Motor neuron (in vitro differentiated cells): ENCODE data around the gene AGBL3. TPM values are rescaled to one million over a fixed set of nuclear protein-coding genes. Genes with fewer than 3 reads are reported as not detected.
"Not testable (repeated sequence)": the region's sequence is repeated elsewhere in the genome, so short reads cannot be mapped to it uniquely, and the experiment has no call there.

Experiments
- ATAC-seq, 8 experiments: fragments of 200-7000 bp; cut with Tn5 transposase; replicated peaks in 6 of 8; 2 replicates each; pipeline ENCODE4 v1.8.0; 2021; ENCODE audit warnings: mild to moderate bottlenecking in 8 of 8, moderate library complexity in 8 of 8
- H3K27ac ChIP-seq, 2 donors: fragments of 250-450 bp; sonication (Bioruptor Pico); 2 replicates each; pipeline ENCODE4 v1.9.0; 2021; ENCODE audit warnings: antibody characterized with exemption in 2 of 2, mild to moderate bottlenecking in 2 of 2, moderate library complexity in 1 of 2
- H3K4me1 ChIP-seq, 2 donors: fragments of 250-450 bp; sonication (Bioruptor Pico); replicated peaks in 1 of 2; 2 replicates each; pipeline ENCODE4 v1.6.1; 2021; ENCODE audit warnings: antibody characterized with exemption in 2 of 2, mild to moderate bottlenecking in 2 of 2, moderate library complexity in 1 of 2
- H3K4me3 ChIP-seq, 5 donors: fragments of 250-450 bp; sonication (Bioruptor Pico); 2 replicates each; pipeline ENCODE4 v1.9.0; 2021; ENCODE audit warnings: antibody characterized with exemption in 5 of 5, mild to moderate bottlenecking in 5 of 5, moderate library complexity in 4 of 5
- WGBS, 10 experiments: fragments of 450-650 bp; shearing (Covaris generic); methylation state at CpG; one replicate each; pipeline ENCODE4 v1.0.0; 2022; 5-methylcytosine and 5-hydroxymethylcytosine counted together
- in situ Hi-C, 9 experiments: fragments of 400-800 bp; cut with MboI; loops; one replicate each; pipeline ENCODE4 v1.15.0; 2021; ENCODE audit warnings: low sequenced_read_pairs in 9 of 9, low pct_unique_long_range_greater_than_20kb in 2 of 9; ENCODE audit not compliant: unreplicated experiment in 9 of 9
- total RNA-seq, 8 experiments: library from RNA; unstranded; fragments of 300-600 nt; gene quantifications; 2 replicates each; pipeline versions ENCODE4 v1.2.3 to v1.2.4, GENCODE V29; 2022

The AGBL3 gene
- total RNA-seq, 8 experiments from 2014 or later: 0.97 to 6.6 (median 2.0) TPM

DNA sequence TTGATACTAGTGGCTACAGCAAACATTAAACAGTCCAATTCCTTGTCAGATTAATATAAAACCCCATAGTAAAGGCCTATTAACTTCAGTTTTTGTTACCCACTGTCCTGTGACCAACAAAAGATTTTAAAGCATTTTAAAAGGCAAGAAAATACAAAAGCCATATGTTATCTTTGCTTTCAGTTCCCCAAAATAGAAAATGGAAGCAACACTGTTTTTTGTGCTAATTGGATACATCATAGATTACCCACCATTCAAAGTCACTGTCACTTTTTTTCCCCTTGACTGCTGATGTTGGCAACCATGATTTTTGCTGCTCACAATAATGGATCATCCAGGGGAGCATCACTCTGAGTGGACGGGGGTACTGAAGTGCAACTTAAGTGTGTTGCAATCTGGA, 109.1 kb downstream of the AGBL3 start:
- 0 to 100% (median 55%) methylated on average over 1 of the region's 1 CpG; no CpG with 5 or more reads in 4 of the 10 experiments for WGBS, 10 experiments
- Histone ChIP-seq H3K4me1 (no peaks in the 10 kb centered on the region), H3K27ac (no peak overlapping the region), H3K4me3 (no peak overlapping the region)
- in situ Hi-C loops: no loop called here
- ATAC-seq: no peak

DNA sequence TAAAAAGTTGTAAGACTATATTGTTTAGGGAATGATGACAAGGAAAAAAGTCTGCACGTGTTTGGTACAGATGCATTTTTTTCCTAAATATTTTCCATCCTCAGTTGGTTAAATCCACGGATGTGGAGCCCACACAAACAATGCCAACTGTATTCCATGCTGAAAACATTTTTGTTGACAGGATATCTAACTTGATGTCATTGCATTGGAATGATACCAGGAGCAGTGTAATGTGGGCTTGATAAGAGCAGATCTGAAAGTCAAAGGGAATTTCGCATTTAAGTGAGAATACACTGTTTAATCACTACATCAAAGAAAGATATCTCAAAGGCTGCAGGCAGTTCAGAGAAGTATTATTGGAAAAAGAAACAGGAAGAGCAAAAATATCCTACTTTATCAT, 112.1 kb downstream of the AGBL3 start:
- H3K4me3 ChIP-seq: no peak overlapping the region
- 18 to 100% (median 77%) methylated on average over 1 to 3 of the region's 3 CpGs for WGBS, 10 experiments
- no peak for ATAC-seq
- H3K4me1 ChIP-seq: no peaks in the 10 kb centered on the region
- no peak overlapping the region for H3K27ac ChIP-seq
- in situ Hi-C loops: no loop called here

DNA sequence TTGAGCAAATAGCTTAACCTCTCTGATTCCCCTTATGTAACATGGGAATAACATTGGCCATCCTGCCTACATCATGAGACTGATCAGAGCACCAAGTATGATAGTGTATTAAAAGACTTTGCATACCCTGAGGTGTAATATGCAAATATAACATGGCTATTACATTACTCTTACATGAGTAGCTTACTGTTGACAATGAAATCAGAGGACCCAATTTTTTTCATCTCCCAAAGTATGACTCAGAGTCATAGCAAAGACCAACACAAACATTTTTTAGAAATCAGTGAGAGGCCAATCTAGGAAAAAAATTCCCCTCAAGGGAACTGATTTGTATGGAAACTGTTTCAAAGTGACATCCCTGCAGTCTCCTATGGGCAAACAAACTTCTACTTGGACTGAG, 114.5 kb downstream of the AGBL3 start:
- no peak for ATAC-seq
- Histone ChIP-seq H3K4me3 (no peak overlapping the region), H3K4me1 (no peaks in the 10 kb centered on the region), H3K27ac (no peak overlapping the region)
- in situ Hi-C loops: no loop called here

DNA sequence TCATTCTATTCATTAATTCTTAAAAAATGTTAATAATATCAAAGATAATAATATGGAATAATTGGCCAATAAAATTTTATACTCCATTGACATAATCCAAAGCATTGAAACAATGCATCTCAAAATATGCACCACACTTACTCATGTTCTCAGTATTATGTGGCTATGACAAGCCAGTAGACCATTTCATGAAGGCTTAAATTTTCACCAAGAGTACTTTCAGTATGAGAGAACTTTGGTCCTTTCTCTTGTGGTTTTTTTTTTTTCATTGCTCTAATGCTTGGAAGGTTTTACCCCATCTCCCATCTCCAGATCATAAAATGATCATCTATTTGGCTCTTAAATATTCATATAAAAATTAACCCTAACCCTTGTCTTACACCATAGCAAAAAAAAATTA, 116.1 kb downstream of the AGBL3 start:
- in situ Hi-C loops: no loop called here
- Histone ChIP-seq H3K27ac (no peak overlapping the region), H3K4me3 (no peak overlapping the region), H3K4me1 (no peaks in the 10 kb centered on the region)
- no peak for ATAC-seq

DNA sequence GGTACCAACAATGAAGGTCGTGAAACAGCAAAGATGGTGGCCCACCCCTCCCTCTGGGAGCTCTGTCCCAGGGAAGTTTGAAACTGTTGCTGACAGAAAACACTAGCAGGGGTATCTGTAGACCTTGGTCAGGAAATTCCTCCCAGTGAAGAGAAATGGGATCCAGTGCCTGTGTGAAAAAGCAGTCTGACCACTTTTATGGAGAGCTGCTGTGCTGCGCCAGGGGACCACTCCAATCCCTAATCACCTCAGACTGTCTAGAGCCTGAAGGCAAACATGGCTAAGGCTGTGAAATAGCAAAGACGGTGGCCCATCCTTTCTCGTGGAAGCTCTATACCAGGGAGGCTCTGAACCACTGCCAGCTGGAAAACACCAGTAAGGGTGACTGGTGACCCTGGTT, 123.3 kb downstream of the AGBL3 start:
- in situ Hi-C loops: no loop called here
- ATAC-seq: no peak
- H3K4me1 ChIP-seq: no peaks in the 10 kb centered on the region
- no peak overlapping the region for H3K4me3 ChIP-seq
- 62 to 100% (median 89%) methylated on average over 1 to 3 of the region's 4 CpGs; no CpG with 5 or more reads in 4 of the 10 experiments for WGBS, 10 experiments
- H3K27ac ChIP-seq: no peak overlapping the region

DNA sequence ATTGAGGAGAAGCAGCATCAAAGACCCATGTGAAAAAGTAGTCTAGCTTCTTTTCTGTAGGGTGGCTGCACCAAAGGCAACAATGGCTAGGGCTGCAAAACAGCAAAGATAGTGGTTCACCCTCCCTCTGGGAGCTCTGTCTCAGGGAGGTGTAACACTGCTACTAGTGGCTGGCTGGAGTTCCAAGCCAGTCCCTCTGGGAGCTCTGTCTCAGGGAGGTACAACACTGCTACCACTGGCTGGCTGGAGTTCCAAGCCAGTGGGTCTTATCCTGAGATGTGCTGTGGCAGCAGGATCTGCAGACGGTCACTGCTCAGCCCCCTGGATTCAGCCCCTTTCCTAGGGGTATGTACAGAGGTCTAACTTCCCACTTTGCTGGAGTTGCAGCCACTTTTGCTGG, 123.7 kb downstream of the AGBL3 start:
- in situ Hi-C loops: no loop called here
- no peaks in the 10 kb centered on the region for H3K4me1 ChIP-seq
- no peak overlapping the region for H3K4me3 ChIP-seq
- WGBS, 10 experiments: 100% methylated on average over 1 of the region's 1 CpG; no CpG with 5 or more reads in 9 of the 10 experiments
- ATAC-seq: no peak
- H3K27ac ChIP-seq: no peak overlapping the region

DNA sequence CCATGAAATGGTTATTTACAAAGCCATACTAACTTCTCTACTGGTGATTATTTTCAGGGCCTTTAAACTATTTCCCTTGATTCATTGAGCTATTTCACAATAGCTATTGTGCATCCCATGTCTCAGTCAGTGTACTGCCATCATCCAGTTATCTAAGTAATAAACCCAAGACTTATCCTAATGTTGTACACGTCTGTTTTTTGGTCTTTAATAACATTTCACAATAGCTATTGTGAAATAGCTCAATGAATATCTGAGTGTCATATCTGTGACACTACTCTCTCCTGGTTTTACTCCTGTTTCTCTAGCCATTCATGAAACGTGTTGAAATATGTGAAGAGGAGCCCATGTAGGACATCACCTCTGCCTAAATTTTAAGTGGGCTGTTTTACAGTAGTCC, 125.1 kb downstream of the AGBL3 start:
- no peak overlapping the region for H3K27ac ChIP-seq
- H3K4me1 ChIP-seq: no peaks in the 10 kb centered on the region
- ATAC-seq: no peak
- WGBS, 10 experiments: 0 to 90% (median 33%) methylated on average over 1 to 2 of the region's 2 CpGs; no CpG with 5 or more reads in 1 of the 10 experiments
- H3K4me3 ChIP-seq: no peak overlapping the region
- in situ Hi-C loops: no loop called here

DNA sequence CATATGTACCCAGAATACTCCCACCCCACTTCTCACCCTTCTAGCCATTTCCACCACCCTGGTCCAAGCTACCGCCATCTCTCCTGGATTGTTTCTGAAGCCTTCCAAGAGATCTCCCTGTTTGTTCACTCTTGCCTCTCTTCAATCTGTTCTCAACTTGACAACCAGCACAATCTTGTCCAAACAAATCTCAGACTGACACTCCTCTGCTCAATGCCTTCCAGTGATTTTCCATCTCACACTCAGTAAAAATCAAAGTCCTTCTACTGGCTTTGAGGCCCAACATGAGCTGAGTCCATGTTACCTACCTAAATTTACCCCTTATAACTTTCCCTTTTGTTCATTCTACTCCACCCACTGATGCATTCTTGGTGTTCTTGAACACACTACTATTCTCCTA, 128.3 kb downstream of the AGBL3 start:
- WGBS, 10 experiments: 50 to 100% (median 100%) methylated on average over 1 of the region's 1 CpG; no CpG with 5 or more reads in 4 of the 10 experiments
- Histone ChIP-seq H3K27ac (no peak overlapping the region), H3K4me1 (no peaks in the 10 kb centered on the region), H3K4me3 (no peak overlapping the region)
- in situ Hi-C loops: no loop called here
- no peak for ATAC-seq

DNA sequence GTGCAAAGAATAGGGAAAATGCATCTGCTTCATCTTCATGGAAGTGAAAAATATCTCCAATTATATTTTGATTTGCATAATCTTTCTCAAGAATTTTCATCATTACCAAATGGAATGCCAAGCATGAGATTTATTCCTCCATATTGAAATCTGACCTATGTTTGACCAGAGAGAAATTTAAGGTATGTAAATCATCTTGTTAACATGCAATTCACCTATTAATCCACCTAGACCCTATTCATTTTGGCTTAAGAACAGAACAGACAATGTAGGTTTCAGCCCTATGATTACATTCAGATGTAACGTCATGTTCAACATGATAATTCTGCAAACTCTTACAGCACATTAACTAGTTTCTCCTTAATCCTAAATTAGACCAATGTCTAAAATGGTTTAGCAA, 130.8 kb downstream of the AGBL3 start:
- no peaks in the 10 kb centered on the region for H3K4me1 ChIP-seq
- peak in 1 of 8 experiments; percentile 88 for ATAC-seq
- H3K4me3 ChIP-seq: no peak overlapping the region
- 13 to 100% (median 90%) methylated on average over 1 of the region's 1 CpG; no CpG with 5 or more reads in 2 of the 10 experiments for WGBS, 10 experiments
- in situ Hi-C loops: no loop called here
- no peak overlapping the region for H3K27ac ChIP-seq

DNA sequence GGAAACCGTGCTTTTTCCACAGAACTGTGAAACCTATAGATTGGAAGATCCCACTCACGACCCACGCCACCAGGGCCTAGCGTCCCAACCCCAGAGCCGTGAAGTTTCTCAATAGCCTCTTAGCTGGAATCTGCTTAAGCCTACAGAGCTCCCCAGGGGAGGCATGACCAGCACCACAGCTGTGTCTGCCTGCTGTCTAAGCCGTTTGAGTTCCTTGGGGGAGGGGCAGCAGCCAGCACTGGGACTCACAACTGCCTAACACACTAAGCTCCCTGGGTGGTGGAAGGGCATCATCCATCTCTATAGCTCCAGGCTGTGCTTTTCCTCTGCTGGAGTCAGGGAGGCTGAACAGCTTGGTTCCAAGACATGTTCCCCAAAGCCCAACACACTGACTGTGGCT, 135.6 kb downstream of the AGBL3 start:
- WGBS, 10 experiments: 57 to 92% (median 81%) methylated on average over 1 to 5 of the region's 6 CpGs; no CpG with 5 or more reads in 6 of the 10 experiments
- in situ Hi-C loops: no loop called here
- no peak overlapping the region for H3K27ac ChIP-seq

DNA sequence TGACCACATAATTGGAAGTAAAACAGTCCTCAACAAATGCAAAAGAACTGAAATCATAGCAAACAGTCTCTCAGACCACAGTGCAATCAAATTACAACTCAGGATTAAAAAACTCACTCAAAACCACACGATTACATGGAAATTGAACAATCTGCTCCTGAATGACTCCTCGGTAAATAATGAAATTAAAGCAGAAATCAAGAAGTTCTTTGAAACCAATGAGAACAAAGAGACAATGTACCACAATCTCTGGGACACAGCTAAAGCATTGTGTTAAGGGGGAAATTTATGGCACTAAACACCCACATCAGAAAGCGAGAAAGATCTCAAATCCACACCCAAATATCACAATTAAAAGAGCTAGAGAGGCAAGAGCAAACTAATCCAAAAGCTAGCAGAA, 138.3 kb downstream of the AGBL3 start:
- H3K4me3 ChIP-seq, H3K27ac ChIP-seq, H3K4me1 ChIP-seq, in situ Hi-C loops, ATAC-seq: not testable (repeated sequence)
- WGBS, 10 experiments: 0 to 100% (median 73%) methylated on average over 1 to 3 of the region's 3 CpGs

More for the DNA sequence above, 135.6 kb downstream of the AGBL3 start:
- no peaks in the 10 kb centered on the region for H3K4me1 ChIP-seq
- no peak for ATAC-seq
- H3K4me3 ChIP-seq: no peak overlapping the region

DNA sequence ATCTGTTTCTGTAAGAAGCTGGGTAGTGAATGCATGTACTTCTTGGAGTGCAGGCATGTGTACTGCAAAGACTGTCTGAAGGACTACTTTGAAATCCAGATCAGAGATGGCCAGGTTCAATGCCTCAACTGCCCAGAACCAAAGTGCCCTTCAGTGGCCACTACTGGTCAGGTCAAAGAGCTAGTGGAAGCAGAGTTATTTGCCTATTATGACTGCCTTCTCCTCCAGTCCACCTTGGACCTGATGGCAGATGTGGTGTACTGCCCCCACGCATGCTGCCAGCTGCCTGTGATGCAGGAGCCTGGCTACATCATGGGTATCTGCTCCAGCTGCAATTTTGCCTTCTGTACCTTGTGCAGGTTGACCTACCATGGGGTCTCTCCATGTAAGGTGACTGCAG, 142.6 kb downstream of the AGBL3 start:
- ATAC-seq: no peak
- no peaks in the 10 kb centered on the region for H3K4me1 ChIP-seq
- in situ Hi-C loops: no loop called here
- no peak overlapping the region for H3K4me3 ChIP-seq
- H3K27ac ChIP-seq: no peak overlapping the region
- WGBS, 10 experiments: 57 to 100% methylated on average over 1 of the region's 1 CpG; no CpG with 5 or more reads in 8 of the 10 experiments

DNA sequence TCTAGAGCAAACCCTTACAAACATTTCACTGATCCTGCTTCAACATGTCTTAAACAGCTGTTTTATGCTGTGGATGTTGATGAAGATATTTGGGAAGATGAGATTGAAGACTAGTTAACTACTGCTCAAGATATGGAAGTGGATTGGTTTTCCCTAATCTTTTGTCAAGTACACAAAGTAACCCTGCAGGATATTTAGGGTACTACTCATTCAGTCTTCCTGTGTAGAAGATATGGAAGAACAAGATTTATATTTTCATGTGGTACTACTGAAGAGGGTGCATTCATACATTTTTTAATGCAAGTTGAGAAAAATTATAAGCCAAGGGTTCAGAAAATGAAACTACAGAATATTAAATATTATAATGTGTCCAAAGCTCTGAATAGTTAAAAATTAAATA, 143.3 kb downstream of the AGBL3 start:
- in situ Hi-C loops: no loop called here

DNA sequence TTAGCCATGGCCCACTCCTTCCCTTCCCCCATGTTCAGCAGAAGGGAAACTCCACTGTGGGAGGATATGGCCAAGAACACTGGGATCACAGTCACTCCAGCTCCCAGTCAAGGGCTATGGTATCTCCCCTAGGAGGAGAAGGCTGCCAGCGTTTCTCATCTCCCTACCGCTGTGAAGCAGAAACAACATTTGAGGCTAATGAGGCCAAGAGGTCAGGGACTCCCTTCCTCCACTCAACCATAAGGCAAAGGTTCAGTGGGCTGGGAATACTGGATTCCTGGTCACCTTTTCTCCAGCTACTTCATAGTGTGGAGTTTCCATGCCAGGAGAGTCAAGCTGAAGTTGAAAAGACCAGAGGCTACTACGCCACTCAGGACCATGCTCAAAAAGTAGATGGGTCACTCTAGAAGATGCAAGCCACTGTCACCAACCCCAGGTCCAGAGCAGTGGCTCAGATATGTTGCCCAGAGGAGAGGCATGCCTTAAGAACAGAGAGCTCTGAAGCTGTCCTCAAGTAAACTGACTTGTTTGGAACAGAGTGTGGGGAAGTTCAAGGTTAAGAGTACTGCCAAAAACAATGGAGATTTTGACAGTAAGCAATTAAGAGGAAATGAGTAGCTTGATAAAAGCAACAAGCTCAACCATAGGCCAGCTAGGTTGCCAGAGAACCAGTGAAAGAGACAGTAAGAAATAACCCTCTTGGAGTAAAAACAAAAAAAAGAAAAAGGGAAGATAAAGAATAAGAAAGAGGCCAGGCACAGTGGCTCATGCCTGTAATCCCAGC, 157.8 kb downstream of the AGBL3 start:
- H3K4me1 ChIP-seq: no peaks in the 10 kb centered on the region
- H3K4me3 ChIP-seq: no peak overlapping the region
- 7 to 100% (median 93%) methylated on average over 1 to 2 of the region's 3 CpGs; no CpG with 5 or more reads in 5 of the 10 experiments for WGBS, 10 experiments
- ATAC-seq: no peak
- in situ Hi-C loops: no loop called here
- H3K27ac ChIP-seq: no peak overlapping the region

More for the DNA sequence above, 143.3 kb downstream of the AGBL3 start:
- Histone ChIP-seq H3K4me3 (no peak overlapping the region), H3K27ac (no peak overlapping the region), H3K4me1 (no peaks in the 10 kb centered on the region)
- ATAC-seq: no peak
